ENCODE data around the gene TMEM214.

- TF ChIP-seq FOXK2 (IDR thresholded peaks at IDR 0.05) (no peak), HDGF (IDR thresholded peaks at IDR 0.05; ENCODE audit: borderline replicate concordance) (no peak), ELF4 (IDR thresholded peaks at IDR 0.05) (no peak), SUZ12 (IDR thresholded peaks at IDR 0.05) (no peak), SP1 (IDR thresholded peaks at IDR 0.05) (no peak), TARDBP (IDR thresholded peaks at IDR 0.05) (no peak), BHLHE40 (IDR thresholded peaks at IDR 0.05; ENCODE audit: borderline replicate concordance) (no peak), FOXA1 (IDR thresholded peaks at IDR 0.05) (no peak), L3MBTL2 (conservative IDR thresholded peaks at IDR 0.05) (no peak)
Observed at GRCh38 chr2:26985807-26986206, 47.0 kb upstream of the TMEM214 start.
